ENCODE data around the gene ROMO1.
"Not testable (repeated sequence)": the region's sequence is repeated elsewhere in the genome, so short reads cannot be mapped to it uniquely, and the experiment has no call there.

The ROMO1 gene

DNA sequence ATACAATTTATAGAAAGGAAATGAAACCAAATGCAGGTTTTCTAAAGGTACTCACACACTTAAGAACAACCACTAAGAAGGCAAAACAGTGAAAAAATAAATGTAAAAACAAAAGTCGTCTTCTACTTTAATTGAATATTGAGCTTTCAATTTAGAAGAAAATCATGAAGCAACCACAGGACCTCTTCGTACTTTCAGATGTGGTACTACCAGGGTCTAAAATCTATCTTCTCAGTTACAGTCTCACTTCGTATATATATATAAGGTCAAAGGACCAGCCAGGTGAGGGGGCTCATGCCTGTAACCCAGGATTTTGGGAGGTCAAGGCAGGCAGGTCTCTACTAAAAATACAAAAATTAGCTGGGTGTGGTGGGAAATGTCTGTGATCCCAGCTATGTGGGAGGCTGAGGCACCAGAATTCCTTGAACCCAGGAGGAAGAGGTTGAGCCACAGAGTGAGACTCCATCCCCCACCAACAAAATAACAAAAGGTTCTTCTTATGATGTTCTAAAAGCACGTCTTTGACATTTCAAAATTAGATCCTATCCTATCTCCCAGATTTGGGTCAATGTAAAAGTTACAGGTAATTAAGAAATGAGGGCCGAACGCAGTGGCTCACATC, 12.5 kb downstream of the ROMO1 start:
- H3K4me3 ChIP-seq: no peak overlapping the region
- TF ChIP-seq, protein P1, sequence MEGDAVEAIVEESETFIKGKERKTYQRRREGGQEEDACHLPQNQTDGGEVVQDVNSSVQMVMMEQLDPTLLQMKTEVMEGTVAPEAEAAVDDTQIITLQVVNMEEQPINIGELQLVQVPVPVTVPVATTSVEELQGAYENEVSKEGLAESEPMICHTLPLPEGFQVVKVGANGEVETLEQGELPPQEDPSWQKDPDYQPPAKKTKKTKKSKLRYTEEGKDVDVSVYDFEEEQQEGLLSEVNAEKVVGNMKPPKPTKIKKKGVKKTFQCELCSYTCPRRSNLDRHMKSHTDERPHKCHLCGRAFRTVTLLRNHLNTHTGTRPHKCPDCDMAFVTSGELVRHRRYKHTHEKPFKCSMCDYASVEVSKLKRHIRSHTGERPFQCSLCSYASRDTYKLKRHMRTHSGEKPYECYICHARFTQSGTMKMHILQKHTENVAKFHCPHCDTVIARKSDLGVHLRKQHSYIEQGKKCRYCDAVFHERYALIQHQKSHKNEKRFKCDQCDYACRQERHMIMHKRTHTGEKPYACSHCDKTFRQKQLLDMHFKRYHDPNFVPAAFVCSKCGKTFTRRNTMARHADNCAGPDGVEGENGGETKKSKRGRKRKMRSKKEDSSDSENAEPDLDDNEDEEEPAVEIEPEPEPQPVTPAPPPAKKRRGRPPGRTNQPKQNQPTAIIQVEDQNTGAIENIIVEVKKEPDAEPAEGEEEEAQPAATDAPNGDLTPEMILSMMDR (IDR thresholded peaks at IDR 0.05): no peak
- H3K27ac ChIP-seq: no peak overlapping the region
- DNase-seq (ENCODE audit: low spot score): no peak

DNA sequence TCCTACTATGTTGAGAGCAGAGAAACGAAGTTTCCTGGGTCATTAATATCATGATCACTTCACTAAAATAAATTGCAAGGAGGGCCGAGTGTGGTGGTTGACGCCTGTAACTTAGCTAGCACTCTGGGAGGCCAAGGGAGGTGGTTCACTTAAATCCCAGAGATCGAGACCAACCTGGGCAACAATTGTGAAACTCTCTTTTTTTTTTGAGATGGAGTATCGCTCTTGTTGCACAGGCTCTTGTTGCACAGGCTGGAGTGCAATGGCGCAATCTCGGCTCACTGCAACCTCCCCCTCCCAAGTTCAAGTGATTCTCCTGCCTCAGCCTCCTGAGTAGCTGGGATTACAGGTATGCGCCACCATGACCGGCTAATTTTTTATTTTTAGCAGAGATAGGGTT, 13.9 kb downstream of the ROMO1 start:
- not testable (repeated sequence) for H3K27ac ChIP-seq; DNase-seq (ENCODE audit: low spot score); H3K4me3 ChIP-seq

DNA sequence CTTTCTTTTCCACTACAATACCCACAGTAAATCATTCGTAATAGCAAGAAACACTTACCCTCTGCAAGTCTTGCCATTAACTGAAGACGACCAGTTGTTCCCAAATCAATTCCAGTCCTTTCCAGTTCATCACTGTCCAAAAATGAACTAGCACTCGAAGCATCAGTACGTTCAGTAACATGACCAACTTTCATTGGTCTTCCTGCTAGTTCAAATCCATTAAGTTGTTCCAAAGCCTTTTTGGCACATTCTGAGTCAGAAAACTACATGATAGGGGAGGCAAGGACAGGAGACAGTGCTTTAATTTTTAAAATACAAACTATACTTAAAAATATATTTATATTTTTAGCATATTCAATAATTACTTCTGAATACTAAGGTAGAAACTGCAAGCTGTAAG, 14.9 kb downstream of the ROMO1 start:
- TF ChIP-seq, protein P1 (IDR thresholded peaks at IDR 0.05): no peak
- Histone ChIP-seq H3K27ac (no peak overlapping the region), H3K4me3 (no peak overlapping the region)
- DNase-seq (ENCODE audit: low spot score): no peak

DNA sequence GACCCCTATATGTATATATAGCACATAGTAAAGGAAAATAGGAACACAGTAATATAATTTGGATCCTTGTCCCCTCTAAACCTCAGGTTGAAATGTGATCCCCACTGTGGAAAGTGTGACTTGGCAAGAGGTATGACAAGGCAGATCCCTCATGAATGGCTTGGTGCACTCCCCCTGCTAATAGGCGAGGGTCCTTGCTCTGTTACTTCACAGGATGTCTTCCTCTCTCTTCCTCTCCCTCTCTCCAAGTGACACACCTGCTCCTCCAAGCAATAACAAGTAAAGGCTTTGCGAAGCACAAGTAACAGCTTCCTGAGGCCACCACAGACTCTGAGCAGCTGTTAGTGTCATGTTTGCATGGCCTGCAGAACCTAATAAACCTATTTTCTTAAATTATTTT, 16.4 kb downstream of the ROMO1 start:
- TF ChIP-seq, protein P1 (IDR thresholded peaks at IDR 0.05): no peak
- DNase-seq (ENCODE audit: low spot score): no peak
- Histone ChIP-seq H3K27ac (no peak overlapping the region), H3K4me3 (no peak overlapping the region)

DNA sequence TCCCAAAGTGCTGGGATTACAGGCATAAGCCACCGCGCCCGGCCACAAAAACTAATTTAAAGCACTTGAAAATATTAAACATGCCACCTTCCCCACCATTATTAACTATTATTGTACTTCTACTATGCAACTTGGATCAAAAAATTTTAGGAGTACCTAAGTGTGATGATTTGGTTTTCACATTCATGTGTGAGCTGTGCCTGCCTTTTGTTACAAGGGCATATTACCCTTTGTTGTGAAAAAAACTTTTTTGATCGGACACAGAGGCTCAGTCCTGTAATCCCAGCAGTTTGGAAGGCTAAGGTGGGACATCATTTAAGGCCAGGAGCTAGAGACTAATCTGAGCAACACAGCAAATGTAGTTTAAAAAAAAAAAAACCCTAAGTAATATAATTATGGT, 17.1 kb downstream of the ROMO1 start:
- Histone ChIP-seq H3K4me3 (no peak overlapping the region), H3K27ac (no peak overlapping the region)
- TF ChIP-seq, protein P1 (IDR thresholded peaks at IDR 0.05): no peak
- DNase-seq (ENCODE audit: low spot score): no peak

DNA sequence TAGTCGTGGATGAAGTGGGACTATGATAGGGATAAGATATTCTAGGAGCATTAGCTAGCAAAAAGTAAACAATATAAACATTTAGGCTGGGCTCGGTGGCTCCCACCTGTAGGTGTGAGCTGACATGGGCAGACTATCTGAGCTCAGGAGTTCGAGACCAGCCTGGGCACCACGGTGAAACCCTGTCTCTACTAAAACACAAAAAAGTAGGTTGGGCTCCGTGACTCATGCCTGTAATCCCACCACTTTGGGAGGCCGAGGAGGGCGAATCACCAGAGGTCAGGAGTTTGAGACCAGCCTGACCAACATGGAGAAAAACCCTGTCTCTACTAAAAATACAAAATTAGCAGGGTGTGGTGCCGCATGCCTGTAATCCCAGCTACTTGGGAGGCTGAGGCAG, 19.1 kb downstream of the ROMO1 start:
- not testable (repeated sequence) for H3K27ac ChIP-seq; DNase-seq (ENCODE audit: low spot score); H3K4me3 ChIP-seq

DNA sequence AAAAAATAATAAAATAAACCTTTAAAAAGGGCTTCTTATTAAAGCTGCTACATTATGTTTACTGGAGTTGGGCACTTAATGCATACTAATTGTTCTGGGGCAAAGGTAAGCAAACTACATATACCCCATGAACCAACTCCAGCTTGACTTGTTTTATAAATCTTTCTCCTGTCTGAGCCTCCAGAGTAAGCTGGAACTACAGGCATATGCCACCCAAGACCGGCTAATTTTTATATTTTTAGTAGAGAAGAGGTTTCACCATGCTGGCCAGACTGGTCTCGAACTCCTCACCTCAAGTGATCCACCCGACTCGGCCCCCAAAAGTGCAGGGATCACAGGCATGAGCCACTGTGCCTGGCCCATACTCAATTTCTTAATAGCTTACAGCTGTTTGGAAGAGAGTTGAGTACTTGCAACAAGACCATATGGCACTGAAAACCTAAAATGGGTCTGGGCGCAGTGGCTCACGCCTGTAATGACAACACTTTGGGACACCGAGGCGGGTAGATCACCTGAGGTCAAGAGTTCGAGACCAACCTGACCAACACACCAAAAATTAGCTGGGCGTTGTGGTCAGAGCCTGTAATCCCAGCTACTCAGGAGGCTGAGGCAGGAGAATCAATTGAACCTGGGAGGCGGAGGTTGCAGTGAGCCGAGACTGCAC, 19.9 kb downstream of the ROMO1 start:
- TF ChIP-seq, protein P1 (IDR thresholded peaks at IDR 0.05): no peak
- Histone ChIP-seq H3K4me3 (no peak overlapping the region), H3K27ac (no peak overlapping the region)
- no peak for DNase-seq (ENCODE audit: low spot score)

DNA sequence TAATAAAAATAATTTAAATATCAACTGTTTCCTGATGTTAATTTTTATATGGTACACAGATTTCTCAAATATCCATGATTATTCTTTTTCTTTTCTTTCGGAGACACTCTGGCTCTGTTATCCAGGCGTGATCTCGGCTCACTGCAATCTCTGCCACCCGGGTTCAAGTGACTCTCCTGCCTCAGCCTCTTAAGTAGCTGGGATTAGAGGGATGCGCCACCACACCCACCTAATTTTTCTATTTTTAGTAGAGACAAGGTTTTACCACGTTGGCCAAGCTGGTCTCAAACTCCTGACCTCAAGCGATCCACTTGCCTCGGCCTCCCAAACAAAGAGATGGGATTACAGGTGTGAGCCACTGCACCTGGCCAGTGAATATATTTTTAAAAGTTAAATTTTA, 20.5 kb downstream of the ROMO1 start:
- no peak overlapping the region for H3K4me3 ChIP-seq
- TF ChIP-seq, protein P1 (IDR thresholded peaks at IDR 0.05): no peak
- no peak for DNase-seq (ENCODE audit: low spot score)
- no peak overlapping the region for H3K27ac ChIP-seq
